Measurements from ENCODE around the gene SSU72. TPM values are rescaled to one million over a fixed set of nuclear protein-coding genes. Genes with fewer than 3 reads are reported as not detected.

The SSU72 gene
- total and polyA plus RNA-seq, 4 donors = 35.4 to 57.4 (median 44.3) TPM

DNA sequence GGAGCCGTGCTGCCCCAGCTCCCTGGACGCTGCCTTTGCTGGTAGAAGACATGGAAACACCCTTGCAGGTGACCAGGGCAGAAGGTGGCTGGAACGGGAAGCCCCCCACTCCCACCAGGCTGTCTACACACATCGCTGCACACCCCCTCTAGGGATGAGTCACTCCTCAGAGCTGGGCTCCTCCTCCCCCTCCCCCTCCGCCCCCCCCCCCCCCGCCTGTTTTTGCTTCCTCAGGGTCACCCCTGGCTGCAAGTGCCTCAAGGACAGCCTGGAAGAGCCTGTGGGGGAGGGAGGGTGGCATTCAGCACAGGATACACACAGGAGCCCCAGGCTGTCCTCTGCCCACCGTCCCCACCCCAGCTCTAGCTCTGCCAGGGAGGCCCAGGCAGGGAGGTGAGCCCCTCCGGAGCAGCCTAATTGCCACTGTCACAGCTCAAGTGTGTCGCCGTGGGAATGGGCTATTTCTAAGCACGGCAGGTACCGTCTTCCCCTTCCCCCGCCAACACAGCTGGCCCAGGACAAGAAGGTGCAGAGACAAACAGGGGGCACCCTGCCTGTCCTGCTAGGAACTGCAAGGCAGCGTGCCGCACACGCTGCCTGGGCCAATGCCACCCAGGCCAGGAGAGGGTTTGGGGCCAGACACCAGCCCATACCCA, 22.7 kb upstream of the SSU72 start:
- Histone ChIP-seq H3K4me3 (ENCODE audit: low read depth in 1 of 3, low read length in 3 of 3) (no peak overlapping the region), H3K27me3 (ENCODE audit: control insufficient read depth in 4 of 4, insufficient read depth in 4 of 4, low read length in 3 of 4) (peaks cover 0 to 11% (median 2%) of the 10 kb centered on the region in 4 donors), H3K4me1 (ENCODE audit: control insufficient read depth in 4 of 4, insufficient read depth in 4 of 4, low read length in 3 of 4) (peaks cover 2 to 22% (median 13%) of the 10 kb centered on the region in 4 donors), H3K27ac (ENCODE audit: low read depth in 1 of 2, low read length in 2 of 2) (no peak overlapping the region), H3K9ac (ENCODE audit: low read depth in 1 of 2, low read length in 2 of 2) (no peak overlapping the region), H3K36me3 (ENCODE audit: control insufficient read depth in 4 of 4, insufficient read depth in 3 of 4, low read depth in 1 of 4, low read length in 3 of 4) (no peaks in the 10 kb centered on the region), H3K9me3 (ENCODE audit: control insufficient read depth in 4 of 4, low read length in 3 of 4) (no peaks in the 10 kb centered on the region)
- TF ChIP-seq EGR1 (IDR thresholded peaks at IDR 0.05; ENCODE audit: low read depth in 2 of 2) (no peak), RXRA (IDR thresholded peaks at IDR 0.05) (no peak), TAF1 (conservative IDR thresholded peaks at IDR 0.05) (no peak)
- TF ChIP-seq, protein P1, sequence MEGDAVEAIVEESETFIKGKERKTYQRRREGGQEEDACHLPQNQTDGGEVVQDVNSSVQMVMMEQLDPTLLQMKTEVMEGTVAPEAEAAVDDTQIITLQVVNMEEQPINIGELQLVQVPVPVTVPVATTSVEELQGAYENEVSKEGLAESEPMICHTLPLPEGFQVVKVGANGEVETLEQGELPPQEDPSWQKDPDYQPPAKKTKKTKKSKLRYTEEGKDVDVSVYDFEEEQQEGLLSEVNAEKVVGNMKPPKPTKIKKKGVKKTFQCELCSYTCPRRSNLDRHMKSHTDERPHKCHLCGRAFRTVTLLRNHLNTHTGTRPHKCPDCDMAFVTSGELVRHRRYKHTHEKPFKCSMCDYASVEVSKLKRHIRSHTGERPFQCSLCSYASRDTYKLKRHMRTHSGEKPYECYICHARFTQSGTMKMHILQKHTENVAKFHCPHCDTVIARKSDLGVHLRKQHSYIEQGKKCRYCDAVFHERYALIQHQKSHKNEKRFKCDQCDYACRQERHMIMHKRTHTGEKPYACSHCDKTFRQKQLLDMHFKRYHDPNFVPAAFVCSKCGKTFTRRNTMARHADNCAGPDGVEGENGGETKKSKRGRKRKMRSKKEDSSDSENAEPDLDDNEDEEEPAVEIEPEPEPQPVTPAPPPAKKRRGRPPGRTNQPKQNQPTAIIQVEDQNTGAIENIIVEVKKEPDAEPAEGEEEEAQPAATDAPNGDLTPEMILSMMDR (IDR thresholded peaks at IDR 0.05; ENCODE audit: low read depth, low read length, missing input control) = peak; percentile 14
- TF ChIP-seq, protein P2, sequence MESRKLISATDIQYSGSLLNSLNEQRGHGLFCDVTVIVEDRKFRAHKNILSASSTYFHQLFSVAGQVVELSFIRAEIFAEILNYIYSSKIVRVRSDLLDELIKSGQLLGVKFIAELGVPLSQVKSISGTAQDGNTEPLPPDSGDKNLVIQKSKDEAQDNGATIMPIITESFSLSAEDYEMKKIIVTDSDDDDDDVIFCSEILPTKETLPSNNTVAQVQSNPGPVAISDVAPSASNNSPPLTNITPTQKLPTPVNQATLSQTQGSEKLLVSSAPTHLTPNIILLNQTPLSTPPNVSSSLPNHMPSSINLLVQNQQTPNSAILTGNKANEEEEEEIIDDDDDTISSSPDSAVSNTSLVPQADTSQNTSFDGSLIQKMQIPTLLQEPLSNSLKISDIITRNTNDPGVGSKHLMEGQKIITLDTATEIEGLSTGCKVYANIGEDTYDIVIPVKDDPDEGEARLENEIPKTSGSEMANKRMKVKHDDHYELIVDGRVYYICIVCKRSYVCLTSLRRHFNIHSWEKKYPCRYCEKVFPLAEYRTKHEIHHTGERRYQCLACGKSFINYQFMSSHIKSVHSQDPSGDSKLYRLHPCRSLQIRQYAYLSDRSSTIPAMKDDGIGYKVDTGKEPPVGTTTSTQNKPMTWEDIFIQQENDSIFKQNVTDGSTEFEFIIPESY (IDR thresholded peaks at IDR 0.05) = no peak
- TF ChIP-seq, protein P3, sequence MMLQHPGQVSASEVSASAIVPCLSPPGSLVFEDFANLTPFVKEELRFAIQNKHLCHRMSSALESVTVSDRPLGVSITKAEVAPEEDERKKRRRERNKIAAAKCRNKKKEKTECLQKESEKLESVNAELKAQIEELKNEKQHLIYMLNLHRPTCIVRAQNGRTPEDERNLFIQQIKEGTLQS (IDR thresholded peaks at IDR 0.05) = no peak
- no peak for DNase-seq (ENCODE audit: low spot score)
- WGBS = 28% methylated on average over 15 of the region's 16 CpGs

DNA sequence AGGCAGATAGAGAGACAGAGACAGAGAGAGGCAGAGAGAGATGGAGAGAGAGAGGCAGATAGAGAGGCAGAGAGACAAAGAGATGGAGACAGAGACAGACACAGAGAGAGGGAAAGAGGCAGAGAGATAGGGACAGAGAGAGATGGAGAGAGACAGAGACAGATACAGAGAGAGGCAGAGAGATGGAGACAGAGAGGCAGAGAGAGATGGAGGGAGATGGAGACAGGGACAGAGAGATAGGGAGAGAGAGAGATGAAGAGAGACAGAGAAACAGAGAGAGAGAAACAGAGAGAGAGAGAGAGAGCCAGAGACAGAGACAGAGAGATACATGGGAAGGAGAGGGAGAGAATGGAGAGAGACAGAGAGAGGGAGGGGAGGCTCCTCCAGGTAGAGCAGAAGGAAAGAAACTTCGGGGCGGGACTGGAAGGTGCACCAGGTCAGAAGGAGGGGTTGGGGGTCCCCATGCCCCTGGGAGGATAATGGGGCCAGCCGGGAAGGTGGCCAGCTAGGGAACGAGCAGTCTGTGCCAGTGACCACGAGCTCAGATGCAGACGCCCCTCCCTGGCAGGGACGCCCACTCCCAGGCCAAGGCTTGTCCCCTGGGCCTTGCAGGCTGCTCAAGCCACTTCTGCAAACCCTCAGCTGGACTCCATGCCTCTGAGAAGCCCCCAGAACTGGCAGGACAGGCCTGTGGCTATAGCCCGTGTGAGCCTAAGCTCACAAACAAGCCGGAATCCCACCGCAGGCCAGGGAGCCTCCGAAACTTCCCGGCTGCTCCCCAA, 22.0 kb upstream of the SSU72 start:
- no peak for DNase-seq (ENCODE audit: low spot score)
- peaks cover 2 to 22% (median 13%) of the 10 kb centered on the region in 4 donors for H3K4me1 ChIP-seq (ENCODE audit: control insufficient read depth in 4 of 4, insufficient read depth in 4 of 4, low read length in 3 of 4)

More for the DNA sequence above, 22.0 kb upstream of the SSU72 start:
- Histone ChIP-seq H3K9me3 (ENCODE audit: control insufficient read depth in 4 of 4, low read length in 3 of 4) (no peaks in the 10 kb centered on the region), H3K36me3 (ENCODE audit: control insufficient read depth in 4 of 4, insufficient read depth in 3 of 4, low read depth in 1 of 4, low read length in 3 of 4) (no peaks in the 10 kb centered on the region), H3K27ac (ENCODE audit: low read depth in 1 of 2, low read length in 2 of 2) (no peak overlapping the region), H3K27me3 (ENCODE audit: control insufficient read depth in 4 of 4, insufficient read depth in 4 of 4, low read length in 3 of 4) (peaks cover 0 to 11% (median 2%) of the 10 kb centered on the region in 4 donors), H3K9ac (ENCODE audit: low read depth in 1 of 2, low read length in 2 of 2) (no peak overlapping the region), H3K4me3 (ENCODE audit: low read depth in 1 of 3, low read length in 3 of 3) (no peak overlapping the region)
- WGBS = 47% methylated on average over 12 of the region's 12 CpGs
- TF ChIP-seq JUND (IDR thresholded peaks at IDR 0.05) (no peak), FOXA1 (IDR thresholded peaks at IDR 0.05) (no peak), SP1 (IDR thresholded peaks at IDR 0.05) (no peak), RAD21 (IDR thresholded peaks at IDR 0.05) (no peak), HNF4G (IDR thresholded peaks at IDR 0.05) (no peak), TAF1 (conservative IDR thresholded peaks at IDR 0.05) (no peak), FOXA2 (IDR thresholded peaks at IDR 0.05) (no peak), EGR1 (IDR thresholded peaks at IDR 0.05; ENCODE audit: low read depth in 2 of 2) (no peak), HNF4A (conservative IDR thresholded peaks at IDR 0.05) (no peak), RXRA (IDR thresholded peaks at IDR 0.05) (no peak), NR2F2 (IDR thresholded peaks at IDR 0.05) (no peak), GABPA (IDR thresholded peaks at IDR 0.05 in 1 of 2, conservative IDR thresholded peaks at IDR 0.05 in 1 of 2) (no peak)
- TF ChIP-seq, protein P3 (IDR thresholded peaks at IDR 0.05) = no peak
- TF ChIP-seq, protein P4, sequence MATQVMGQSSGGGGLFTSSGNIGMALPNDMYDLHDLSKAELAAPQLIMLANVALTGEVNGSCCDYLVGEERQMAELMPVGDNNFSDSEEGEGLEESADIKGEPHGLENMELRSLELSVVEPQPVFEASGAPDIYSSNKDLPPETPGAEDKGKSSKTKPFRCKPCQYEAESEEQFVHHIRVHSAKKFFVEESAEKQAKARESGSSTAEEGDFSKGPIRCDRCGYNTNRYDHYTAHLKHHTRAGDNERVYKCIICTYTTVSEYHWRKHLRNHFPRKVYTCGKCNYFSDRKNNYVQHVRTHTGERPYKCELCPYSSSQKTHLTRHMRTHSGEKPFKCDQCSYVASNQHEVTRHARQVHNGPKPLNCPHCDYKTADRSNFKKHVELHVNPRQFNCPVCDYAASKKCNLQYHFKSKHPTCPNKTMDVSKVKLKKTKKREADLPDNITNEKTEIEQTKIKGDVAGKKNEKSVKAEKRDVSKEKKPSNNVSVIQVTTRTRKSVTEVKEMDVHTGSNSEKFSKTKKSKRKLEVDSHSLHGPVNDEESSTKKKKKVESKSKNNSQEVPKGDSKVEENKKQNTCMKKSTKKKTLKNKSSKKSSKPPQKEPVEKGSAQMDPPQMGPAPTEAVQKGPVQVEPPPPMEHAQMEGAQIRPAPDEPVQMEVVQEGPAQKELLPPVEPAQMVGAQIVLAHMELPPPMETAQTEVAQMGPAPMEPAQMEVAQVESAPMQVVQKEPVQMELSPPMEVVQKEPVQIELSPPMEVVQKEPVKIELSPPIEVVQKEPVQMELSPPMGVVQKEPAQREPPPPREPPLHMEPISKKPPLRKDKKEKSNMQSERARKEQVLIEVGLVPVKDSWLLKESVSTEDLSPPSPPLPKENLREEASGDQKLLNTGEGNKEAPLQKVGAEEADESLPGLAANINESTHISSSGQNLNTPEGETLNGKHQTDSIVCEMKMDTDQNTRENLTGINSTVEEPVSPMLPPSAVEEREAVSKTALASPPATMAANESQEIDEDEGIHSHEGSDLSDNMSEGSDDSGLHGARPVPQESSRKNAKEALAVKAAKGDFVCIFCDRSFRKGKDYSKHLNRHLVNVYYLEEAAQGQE (IDR thresholded peaks at IDR 0.05) = no peak
- TF ChIP-seq, protein P5, sequence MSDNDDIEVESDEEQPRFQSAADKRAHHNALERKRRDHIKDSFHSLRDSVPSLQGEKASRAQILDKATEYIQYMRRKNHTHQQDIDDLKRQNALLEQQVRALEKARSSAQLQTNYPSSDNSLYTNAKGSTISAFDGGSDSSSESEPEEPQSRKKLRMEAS (IDR thresholded peaks at IDR 0.05) = no peak
- TF ChIP-seq, protein P2 (IDR thresholded peaks at IDR 0.05) = no peak

All from liver (tissue), 9 donors.